Right lung (tissue), 5 donors: ENCODE results near the gene VSIG4. TPM values are rescaled to one million over a fixed set of nuclear protein-coding genes. Genes with fewer than 3 reads are reported as not detected.
"Not testable (repeated sequence)": the region's sequence is repeated elsewhere in the genome, so short reads cannot be mapped to it uniquely, and the experiment has no call there.

Source experiments
- DNase-seq, 2 donors: peaks; one replicate each; pipeline ENCODE4 v3.0.0-alpha.2; 2013
- polyA plus RNA-seq, 5 donors: library from polyadenylated mRNA; unstranded; fragments of 120-200 nt; gene quantifications; one replicate each; pipeline versions ENCODE4 v1.2.1 to v1.2.3, GENCODE V29; 2013; ENCODE audit warnings: inconsistent platforms in 1 of 5, low replicate concordance in 1 of 5; ENCODE audit not compliant: insufficient read length in 5 of 5, insufficient read depth in 1 of 5

VSIG4 gene
- polyA plus RNA-seq, 5 donors = 6.7 to 13.5 (median 11.1) TPM

DNA sequence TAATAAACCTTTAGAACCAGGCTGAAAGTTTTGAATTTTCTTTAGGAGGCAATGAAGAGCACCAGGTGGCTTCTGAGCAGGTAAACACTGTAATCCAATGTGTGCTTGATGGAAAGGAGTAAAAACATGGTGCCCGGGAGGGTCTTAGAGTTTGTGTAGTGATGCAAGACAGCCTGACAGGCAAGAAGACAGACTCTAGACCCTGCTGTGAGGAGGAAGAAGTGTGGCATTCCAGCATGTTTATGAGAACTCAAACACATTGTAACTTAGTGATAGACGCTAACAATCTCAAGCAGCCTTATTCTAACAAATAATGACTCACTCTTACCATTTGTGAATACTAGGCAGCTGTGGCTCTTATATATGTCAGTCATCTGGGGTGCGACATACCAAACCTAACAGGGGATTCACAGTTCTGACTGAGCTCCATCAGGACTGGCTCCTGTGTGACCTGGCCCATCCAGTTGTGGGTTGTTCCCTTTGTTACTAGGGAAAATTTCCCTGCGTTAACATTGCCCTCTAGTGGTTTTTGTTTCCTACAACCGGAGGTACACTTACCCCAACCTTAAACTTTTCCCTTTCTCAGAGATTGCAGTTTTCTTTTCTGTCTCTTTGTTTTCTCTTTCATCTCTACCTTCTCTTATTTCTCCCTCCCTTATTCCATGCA lies 53.8 kb downstream of the VSIG4 start:
- DNase-seq = peak; percentile 2 to 37

DNA sequence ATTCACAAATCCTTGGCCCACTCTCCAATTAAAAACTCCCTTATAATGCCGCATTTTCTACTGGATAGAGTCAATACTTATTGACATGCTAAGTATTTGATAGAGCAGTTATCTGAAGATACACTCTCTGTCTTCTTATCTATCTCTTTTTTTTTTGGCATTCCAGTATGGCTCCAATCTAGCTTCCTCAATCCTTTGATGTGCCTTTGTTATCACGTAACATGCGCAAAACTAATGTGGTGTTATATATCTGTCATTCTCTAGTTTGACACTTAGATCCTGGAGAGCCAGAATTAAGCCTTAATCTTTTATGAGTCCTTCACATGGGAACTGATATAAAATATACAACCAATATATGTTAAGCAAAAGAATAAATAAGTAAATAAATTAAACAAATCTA lies 54.7 kb downstream of the VSIG4 start:
- DNase-seq = no peak

DNA sequence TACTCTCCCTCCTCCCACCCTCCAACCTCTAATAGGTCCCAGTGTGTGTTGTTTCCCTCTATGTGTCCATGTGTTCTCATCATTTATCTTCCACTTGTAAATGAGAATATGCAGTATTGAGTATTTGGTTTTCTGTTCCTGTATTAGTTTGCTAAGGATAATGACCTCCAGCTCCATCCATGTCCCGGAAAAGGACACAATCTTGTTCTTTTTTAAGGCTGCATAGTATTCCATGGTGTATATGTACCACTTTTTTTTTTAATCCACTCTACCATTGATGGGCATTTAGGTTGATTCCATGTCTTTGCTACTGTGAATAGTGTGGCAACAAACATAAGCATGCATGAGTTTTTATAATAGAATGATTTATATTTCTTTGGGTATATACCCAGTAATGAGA lies 62.7 kb downstream of the VSIG4 start:
- not testable (repeated sequence) for DNase-seq

DNA sequence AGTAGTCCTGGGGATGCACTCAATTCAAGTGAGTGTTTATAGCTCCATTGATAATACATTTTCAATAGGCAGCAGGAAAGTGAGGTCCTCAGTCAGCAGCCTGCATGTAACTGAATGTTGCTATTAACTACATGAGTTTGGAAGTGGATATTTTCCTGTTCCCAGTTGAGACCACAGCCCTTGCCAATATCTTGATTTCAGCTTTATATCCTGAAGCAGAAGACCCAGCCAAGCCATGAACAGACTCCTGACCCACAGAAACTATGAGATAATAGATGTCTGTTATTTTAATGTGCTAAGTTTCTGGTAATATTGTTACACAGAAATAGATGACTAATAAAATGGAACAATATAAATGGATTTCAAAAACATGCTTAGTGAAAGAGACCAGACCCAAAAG lies 63.7 kb downstream of the VSIG4 start:
- no peak for DNase-seq

DNA sequence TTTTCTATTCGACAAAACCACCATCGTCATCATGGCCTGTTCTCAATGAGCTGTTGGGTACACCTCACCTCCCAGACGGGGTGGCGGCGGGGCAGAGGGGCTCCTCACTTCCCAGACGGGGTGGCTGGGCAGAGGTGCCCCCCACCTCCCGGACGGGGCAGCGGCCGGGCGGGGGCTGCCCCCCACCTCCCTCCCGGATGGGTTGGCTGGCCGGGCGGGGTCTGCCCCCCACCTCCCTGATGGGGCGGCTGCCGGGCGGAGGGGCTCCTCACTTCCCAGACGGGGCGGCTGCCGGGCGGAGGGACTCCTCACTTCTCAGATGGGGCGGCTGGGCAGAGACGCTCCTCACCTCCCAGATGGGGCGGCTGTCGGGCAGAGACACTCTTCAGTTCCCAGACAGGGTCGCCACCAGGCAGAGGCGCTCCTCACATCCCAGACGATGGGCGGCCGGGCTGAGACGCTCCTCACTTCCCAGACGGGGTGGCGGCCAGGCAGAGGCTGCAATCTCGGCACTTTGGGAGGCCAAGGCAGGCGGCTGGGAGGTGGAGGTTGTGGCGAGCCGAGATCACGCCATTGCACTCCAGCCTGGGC lies 64.6 kb downstream of the VSIG4 start:
- DNase-seq = not testable (repeated sequence)

Other genes with a start within 250 kb of the VSIG4 start
- 10 to 100 TPM; 30.7 to 56.5 (median 49.3) TPM for gene HEPH, start 124.2 kb upstream of the VSIG4 start, polyA plus RNA-seq